Endothelial cell of umbilical vein (primary cell): ENCODE data around the gene GRAMD1A. TPM values are rescaled to one million over a fixed set of nuclear protein-coding genes. Genes with fewer than 3 reads are reported as not detected.

Source experiments
- BruUV-seq: library from RNA; stranded (reverse); fragments of 400-500 nt; replicated peaks from 2 replicates; lab custom pipeline; 2021; lab: Mats Ljungman, UMichigan
- CTCF ChIA-PET: fragments of 300-600, 350-600 bp; sonication (Branson Sonifier 250); formaldehyde crosslinking; loops from one replicate; lab custom pipeline; 2021; ENCODE audit warnings: antibody characterized with exemption, inconsistent platforms; lab: Charles Lee
- POLR2A ChIA-PET: fragments of 300-600, 350-600 bp; sonication (Branson Sonifier 250); formaldehyde crosslinking; loops from one replicate; lab custom pipeline; 2021; ENCODE audit warnings: antibody characterized with exemption, inconsistent platforms; lab: Charles Lee
- DNase-seq: peaks from one replicate; pipeline ENCODE4 v3.0.0-alpha.2; 2011; ENCODE audit warnings: low read depth, low spot score
- FAIRE-seq: peaks from 2 replicates; lab custom pipeline; 2011; peaks lifted over from hg19 to GRCh38; lab: Jason Lieb, UNC
- H2AFZ ChIP-seq: 2 replicates; pipeline ENCODE4 v1.6.0; 2012; ENCODE audit warnings: low read depth, low read length, control low read depth, inconsistent platforms
- H3K27ac ChIP-seq: 2 replicates; pipeline ENCODE4 v1.5.1; 2011; ENCODE audit warnings: low read depth, mild to moderate bottlenecking, control low read depth, low read length, moderate library complexity; ENCODE audit not compliant: insufficient read depth
- H3K27me3 ChIP-seq, 2 experiments: 2 replicates each; pipeline versions ENCODE4 v1.6.0 to v1.6.1; 2011; ENCODE audit warnings: low read length in 2 of 2, mixed read lengths in 1 of 2; ENCODE audit not compliant: control insufficient read depth in 2 of 2, insufficient read depth in 2 of 2
- H3K36me3 ChIP-seq, 2 experiments: 2 replicates in 1 of 2; 3 replicates in 1 of 2; pipeline ENCODE4 v1.5.1; 2011; ENCODE audit warnings: low read length in 2 of 2, mild to moderate bottlenecking in 1 of 2, moderate library complexity in 1 of 2; ENCODE audit not compliant: control insufficient read depth in 2 of 2, insufficient read depth in 2 of 2; ENCODE audit errors: extremely low read depth in 1 of 2
- H3K4me1 ChIP-seq: 3 replicates; pipeline ENCODE4 v1.5.1; 2011; ENCODE audit warnings: mild to moderate bottlenecking, low read length; ENCODE audit not compliant: control insufficient read depth, insufficient read depth; ENCODE audit errors: extremely low read depth
- H3K4me2 ChIP-seq: 2 replicates; pipeline ENCODE4 v1.6.1; 2011; ENCODE audit warnings: low read length, control low read depth, mixed read lengths; ENCODE audit not compliant: insufficient read depth
- H3K4me3 ChIP-seq, 3 experiments: fragments of 200-600 bp in 1 of 3; sonication (generic), shearing (Covaris generic) in 1 of 3; replicated peaks in 1 of 3; 2 replicates each; pipeline ENCODE4 v1.5.1; 2011 to 2016; ENCODE audit warnings: control low read depth in 3 of 3, low read length in 3 of 3, mild to moderate bottlenecking in 2 of 3, inconsistent platforms in 1 of 3, low read depth in 1 of 3, moderate library complexity in 1 of 3; ENCODE audit not compliant: insufficient read depth in 1 of 3
- H3K79me2 ChIP-seq: 2 replicates; pipeline ENCODE4 v1.6.0; 2012; ENCODE audit warnings: low read length, inconsistent platforms; ENCODE audit not compliant: control insufficient read depth, insufficient read depth
- H3K9ac ChIP-seq: replicated peaks from 2 replicates; pipeline ENCODE3; 2011; ENCODE audit warnings: low read length, control low read depth; ENCODE audit not compliant: insufficient read depth; ENCODE audit errors: extremely low read depth
- H3K9me1 ChIP-seq: replicated peaks from 3 replicates; pipeline ENCODE4 v1.6.0; 2011; ENCODE audit warnings: mild to moderate bottlenecking, low read length; ENCODE audit not compliant: control insufficient read depth, insufficient read depth; ENCODE audit errors: extremely low read depth
- H3K9me3 ChIP-seq: replicated peaks from 2 replicates; pipeline ENCODE4 v1.5.1; 2012; ENCODE audit warnings: low read length, inconsistent platforms; ENCODE audit not compliant: control insufficient read depth, insufficient read depth
- H4K20me1 ChIP-seq: replicated peaks from 2 replicates; pipeline ENCODE3; 2011; ENCODE audit warnings: mild to moderate bottlenecking, low read length; ENCODE audit not compliant: control insufficient read depth, insufficient read depth; ENCODE audit errors: extremely low read depth
- EZH2 ChIP-seq: IDR thresholded peaks from 2 replicates; pipeline ENCODE4 v1.6.1; 2012; ENCODE audit warnings: borderline replicate concordance, low read depth, mild to moderate bottlenecking, moderate library complexity, low read length, inconsistent platforms; ENCODE audit not compliant: severe bottlenecking
- FOS ChIP-seq: IDR thresholded peaks from 2 replicates; pipeline ENCODE4 v1.6.1; 2011; ENCODE audit warnings: mild to moderate bottlenecking, low read length, moderate library complexity, borderline replicate concordance; ENCODE audit not compliant: insufficient read depth
- GATA2 ChIP-seq: IDR thresholded peaks from 2 replicates; pipeline ENCODE4 v1.7.0; 2011; ENCODE audit warnings: low read depth, mild to moderate bottlenecking, moderate library complexity, mixed read lengths, low read length; ENCODE audit not compliant: insufficient read length, insufficient read depth
- JUN ChIP-seq: IDR thresholded peaks from 2 replicates; pipeline ENCODE4 v1.6.1; 2011; ENCODE audit warnings: borderline replicate concordance, low read depth; ENCODE audit not compliant: insufficient read length, insufficient read depth
- MAX ChIP-seq: IDR thresholded peaks from 2 replicates; pipeline ENCODE4 v1.6.1; 2011; ENCODE audit not compliant: insufficient read depth, insufficient read length
- MYC ChIP-seq: IDR thresholded peaks from one replicate; pipeline ENCODE4 v1.6.1; 2011; ENCODE audit warnings: mild to moderate bottlenecking, low read depth, low read length
- POLR2A ChIP-seq: IDR thresholded peaks from 2 replicates; pipeline ENCODE4 v1.6.1; 2012; ENCODE audit warnings: low read depth, mild to moderate bottlenecking, control low read depth, low read length
- POLR2AphosphoS5 ChIP-seq: IDR thresholded peaks from 2 replicates; pipeline ENCODE4 v1.6.1; 2012; ENCODE audit warnings: low read depth, mild to moderate bottlenecking, control low read depth, low read length, moderate library complexity; ENCODE audit not compliant: insufficient read depth
- dilution Hi-C: fragments of 300-500 bp; cut with MboI; formaldehyde crosslinking; loops from one replicate; pipeline ENCODE4 v1.15.0; 2019; ENCODE audit warnings: low sequenced_read_pairs; ENCODE audit not compliant: extremely low pct_ligation_motif_present
- intact Hi-C: fragments of 100-400 bp; cut with micrococcal nuclease; formaldehyde crosslinking; loops from one replicate; pipeline ENCODE4 v1.10.0; 2022
- polyA plus RNA-seq, 4 experiments: library from polyadenylated mRNA; depleted of rRNA in 3 of 4; stranded (reverse) in 3 of 4; unstranded in 1 of 4; fragments of >200 nt; gene quantifications; 2 replicates each; pipeline versions ENCODE4 v1.2.1 to v1.2.3, GENCODE V29; 2011 to 2012; ENCODE audit warnings: missing spikeins in 1 of 4
- total RNA-seq: library from RNA; stranded (reverse); gene quantifications from 2 replicates; pipeline ENCODE4 v1.2.3, GENCODE V29; 2021
- TF ChIP-seq, protein P1 (sequence below), 2 donors: IDR thresholded peaks; 1 replicate in 1 of 2; 2 replicates in 1 of 2; pipeline ENCODE4 v1.5.1; 2011; ENCODE audit warnings: low read length in 2 of 2, mild to moderate bottlenecking in 2 of 2, moderate library complexity in 2 of 2, control low read depth in 1 of 2, inconsistent platforms in 1 of 2, low read depth in 1 of 2; ENCODE audit not compliant: insufficient read depth in 1 of 2; ENCODE audit errors: extremely low read depth in 1 of 2

GRAMD1A gene
- total and polyA plus RNA-seq, 2 donors (not counting 3 experiments of a cell fraction or from before 2014, with no cell fraction given): 127 to 130 TPM

DNA sequence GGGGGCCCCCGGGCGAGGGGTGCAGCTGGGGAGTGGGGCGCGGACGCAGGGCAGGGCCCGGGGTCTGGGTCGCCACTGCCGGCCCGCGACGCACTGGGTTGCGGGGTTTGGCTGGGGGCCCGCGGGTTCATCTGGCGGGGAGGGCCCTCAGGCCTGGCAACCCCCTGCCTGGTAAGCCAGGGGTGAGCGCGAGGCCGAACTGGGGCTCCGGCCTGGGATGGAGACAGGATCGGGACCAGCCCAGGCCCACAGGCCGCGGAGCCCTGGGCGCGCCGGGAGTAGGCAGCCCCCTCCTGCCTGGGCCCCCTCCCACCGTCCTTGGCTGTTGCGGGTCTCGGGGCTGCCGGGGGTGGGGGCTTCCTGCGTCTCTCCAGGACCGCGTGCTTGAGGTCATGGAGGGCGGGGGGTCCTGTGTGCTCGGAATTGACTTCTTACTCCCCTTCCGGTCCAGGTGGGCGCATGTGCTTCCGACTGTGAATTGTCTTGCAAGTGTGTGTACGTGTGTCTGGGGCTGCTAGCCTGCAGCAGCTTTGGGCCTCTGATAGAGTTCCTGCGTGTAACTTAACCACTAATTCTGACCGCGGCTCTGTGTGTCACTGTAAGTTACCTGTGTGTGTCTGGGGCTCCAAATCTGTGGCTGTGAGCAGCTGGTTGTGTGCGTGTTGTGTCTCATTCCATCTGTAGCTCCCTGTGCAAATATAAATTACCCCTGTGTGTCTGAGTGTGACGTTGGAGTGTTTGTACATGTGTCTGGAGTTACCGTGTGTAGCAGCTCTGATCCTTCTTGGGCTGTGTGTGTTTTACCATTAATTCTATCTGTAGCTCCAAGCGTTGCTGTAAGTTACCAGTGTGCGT is 751 bp downstream of the GRAMD1A start:
- H3K9me1 ChIP-seq: no peaks in the 10 kb centered on the region
- no TSS peak for BruUV-seq
- DNase-seq (peak; percentile 43), FAIRE-seq (peak; percentile 78)
- no peaks in the 10 kb centered on the region for H3K9me3 ChIP-seq
- peaks cover 46% of the 10 kb centered on the region for H3K79me2 ChIP-seq
- H3K4me3 ChIP-seq: peak overlapping the region; percentile 75 to 91 (median 83)
- H3K36me3 ChIP-seq: peaks cover 4% of the 10 kb centered on the region in 2 experiments
- peak overlapping the region; percentile 88 for H3K4me2 ChIP-seq
- ChIA-PET CTCF (interaction anchor here (0.9 to 4.4 kb wide), 6 partner anchors 12 to 142 kb away, joined by 3 to 40 read pairs (median 6); partner anchors contain the start of gene FXYD7), POLR2A (interaction anchor here (0.6 to 1.3 kb wide), 3 partner anchors 13 to 28 kb away, joined by 3 to 4 read pairs (median 3); no protein-coding TSS in a partner anchor)
- H3K4me1 ChIP-seq: peaks cover 64% of the 10 kb centered on the region
- peak overlapping the region; percentile 63 for H3K9ac ChIP-seq
- intact Hi-C loops (loop anchor here (1.0 to 10.0 kb wide), 4 partner anchors 16 to 76 kb away; partner anchors contain the start of gene ZNF30), dilution Hi-C loops (no loop called here)
- TF ChIP-seq POLR2A (peak; percentile 46), JUN (no peak), MYC (peak; percentile 56), GATA2 (no peak), MAX (no peak), FOS (no peak), POLR2AphosphoS5 (peak; percentile 38), EZH2 (no peak)
- TF ChIP-seq, protein P1, sequence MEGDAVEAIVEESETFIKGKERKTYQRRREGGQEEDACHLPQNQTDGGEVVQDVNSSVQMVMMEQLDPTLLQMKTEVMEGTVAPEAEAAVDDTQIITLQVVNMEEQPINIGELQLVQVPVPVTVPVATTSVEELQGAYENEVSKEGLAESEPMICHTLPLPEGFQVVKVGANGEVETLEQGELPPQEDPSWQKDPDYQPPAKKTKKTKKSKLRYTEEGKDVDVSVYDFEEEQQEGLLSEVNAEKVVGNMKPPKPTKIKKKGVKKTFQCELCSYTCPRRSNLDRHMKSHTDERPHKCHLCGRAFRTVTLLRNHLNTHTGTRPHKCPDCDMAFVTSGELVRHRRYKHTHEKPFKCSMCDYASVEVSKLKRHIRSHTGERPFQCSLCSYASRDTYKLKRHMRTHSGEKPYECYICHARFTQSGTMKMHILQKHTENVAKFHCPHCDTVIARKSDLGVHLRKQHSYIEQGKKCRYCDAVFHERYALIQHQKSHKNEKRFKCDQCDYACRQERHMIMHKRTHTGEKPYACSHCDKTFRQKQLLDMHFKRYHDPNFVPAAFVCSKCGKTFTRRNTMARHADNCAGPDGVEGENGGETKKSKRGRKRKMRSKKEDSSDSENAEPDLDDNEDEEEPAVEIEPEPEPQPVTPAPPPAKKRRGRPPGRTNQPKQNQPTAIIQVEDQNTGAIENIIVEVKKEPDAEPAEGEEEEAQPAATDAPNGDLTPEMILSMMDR (IDR thresholded peaks at IDR 0.05; ENCODE audit: extremely low read depth in 1 of 2, insufficient read depth in 1 of 2, low read depth in 1 of 2, low read length in 2 of 2): no peak
- no peak overlapping the region for H2AFZ ChIP-seq
- H3K27ac ChIP-seq: peak overlapping the region; percentile 27
- no peaks in the 10 kb centered on the region for H4K20me1 ChIP-seq
- H3K27me3 ChIP-seq: no peaks in the 10 kb centered on the region
